ENCODE data around the gene PSMD8.

Gene PSMD8

DNA sequence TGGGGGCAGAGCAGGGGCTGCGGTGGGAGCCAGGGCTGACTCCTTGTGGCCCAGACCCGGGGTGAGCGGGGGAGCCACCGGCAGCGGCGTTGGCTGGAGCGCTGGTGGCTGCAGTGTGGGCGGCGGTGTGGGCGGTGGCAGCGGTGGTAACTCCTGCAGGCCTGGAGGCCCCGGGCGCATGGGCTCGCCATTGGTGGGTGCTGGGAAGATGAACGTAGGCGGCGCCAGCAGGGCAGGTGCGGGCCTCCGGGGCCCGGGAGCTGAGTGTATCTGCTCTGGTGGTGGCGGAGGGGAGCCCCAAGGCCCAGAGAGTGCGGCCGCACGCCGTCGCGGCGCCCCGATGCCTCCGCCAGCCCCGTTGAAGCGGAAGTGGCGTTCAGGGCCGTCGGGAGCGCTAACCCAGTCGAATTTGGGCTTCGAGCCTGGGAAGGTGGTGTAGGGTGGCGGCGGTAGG lies 11.5 kb downstream of the PSMD8 start:
- no peak for DNase-seq (ENCODE audit: low read depth, low spot score)

DNA sequence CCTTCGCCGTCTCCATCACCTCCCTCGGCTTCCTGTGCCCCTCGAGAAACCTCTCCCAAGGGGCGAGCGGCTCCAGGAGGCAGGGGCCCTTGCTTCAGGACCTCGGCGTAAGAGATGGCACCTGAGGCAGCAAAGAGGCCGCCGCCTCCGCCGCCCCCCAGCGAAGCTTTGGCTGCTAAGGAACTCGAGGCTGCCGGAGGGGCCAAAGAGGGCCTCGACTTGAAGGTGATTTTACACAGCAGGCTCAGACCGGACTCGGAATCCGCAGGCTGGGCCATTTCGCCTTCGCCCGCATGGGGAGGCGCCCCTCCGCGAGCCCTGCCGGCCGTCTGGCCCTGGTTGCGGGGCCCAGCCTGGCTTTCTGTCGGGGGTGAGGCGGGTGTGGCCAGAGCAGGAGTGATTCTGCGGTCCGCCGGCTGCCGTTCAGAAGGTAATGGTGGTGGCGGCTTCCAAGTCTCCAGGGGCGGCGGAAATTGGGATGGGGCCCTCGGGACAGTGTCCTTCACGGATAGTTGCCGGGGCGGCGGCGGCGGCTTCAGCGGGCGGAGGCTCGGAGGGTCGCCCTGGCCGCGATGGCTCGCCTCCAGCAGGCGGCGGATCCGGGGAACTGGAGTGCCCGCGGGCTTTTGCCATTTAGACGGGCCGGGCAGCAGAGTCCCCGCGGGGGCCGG lies 12.1 kb downstream of the PSMD8 start:
- H3K27ac ChIP-seq: no peak overlapping the region
- DNase-seq (ENCODE audit: low read depth, low spot score): no peak

More for the DNA sequence above, 11.5 kb downstream of the PSMD8 start:
- no peak overlapping the region for H3K27ac ChIP-seq

DNA sequence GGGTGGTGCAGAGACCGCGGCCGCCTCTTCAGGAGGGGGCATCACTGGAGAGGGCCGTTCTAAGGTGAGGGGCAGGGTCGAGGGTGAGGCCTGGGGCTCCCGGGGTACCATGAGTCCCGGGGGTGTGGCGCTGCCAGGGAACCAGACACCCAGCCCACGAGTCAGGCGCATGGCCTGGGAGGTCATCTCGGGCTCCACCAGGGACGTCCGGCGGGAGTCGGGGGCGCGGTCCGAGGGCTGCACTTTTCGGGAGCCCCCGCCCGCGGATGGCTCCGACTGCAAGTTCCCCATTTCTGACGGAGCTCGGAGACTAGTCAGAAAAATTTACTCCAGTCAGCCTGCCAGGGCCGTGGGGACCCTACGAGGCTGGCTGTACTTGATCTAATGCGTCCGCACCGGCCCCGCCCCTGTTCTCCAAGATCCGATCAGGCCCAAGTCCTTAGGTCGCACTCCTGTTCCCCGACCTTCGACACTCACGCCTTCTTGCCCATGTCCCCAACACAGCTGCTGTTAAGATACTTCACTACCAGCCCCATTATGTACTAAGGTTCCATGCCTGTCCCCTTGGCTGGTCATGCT lies 12.7 kb downstream of the PSMD8 start:
- H3K27ac ChIP-seq: peak overlapping the region; percentile 80
- DNase-seq (ENCODE audit: low read depth, low spot score): no peak

DNA sequence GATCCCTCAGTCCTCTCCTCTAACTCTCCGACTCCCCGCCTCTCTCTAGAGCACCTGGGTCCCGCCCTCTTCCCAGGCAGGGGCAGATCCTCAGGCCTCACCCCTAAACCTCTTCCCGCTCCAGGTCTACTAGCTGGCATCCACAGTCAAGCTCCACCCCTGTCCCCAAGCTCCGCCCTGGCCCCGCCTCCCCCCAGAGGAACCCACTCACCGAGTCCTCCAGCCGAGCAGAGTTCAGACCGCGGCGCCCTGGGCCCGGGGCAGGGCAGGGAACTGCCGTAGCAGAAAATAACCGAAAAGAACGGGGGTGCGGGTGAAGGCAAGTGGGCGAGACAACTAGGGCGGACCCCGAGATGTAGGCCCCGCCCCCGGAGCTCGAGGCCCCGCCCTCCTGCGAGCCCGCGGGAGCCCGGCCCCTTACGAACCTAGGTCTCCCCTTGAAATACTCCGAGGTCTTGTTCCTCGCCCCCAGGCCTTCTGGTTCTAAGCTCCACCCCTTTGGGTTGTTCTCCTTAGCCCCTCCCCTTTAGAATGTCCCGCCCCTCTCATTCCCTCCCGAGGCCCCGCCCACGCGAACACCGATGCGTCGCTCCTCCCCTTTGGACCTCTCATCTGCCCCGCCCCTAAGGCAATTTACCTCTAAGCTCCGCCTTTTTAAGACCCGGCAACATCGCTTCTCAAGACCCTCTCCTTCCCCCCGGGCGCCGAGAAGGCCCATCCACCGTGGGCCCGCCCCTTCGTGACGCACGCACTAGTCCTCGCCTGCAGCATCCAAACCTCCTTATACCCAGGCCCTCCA lies 13.4 kb downstream of the PSMD8 start, which contains the start of gene GGN:
Gene GGN, minus strand, starts transcription at position 485 of the 799 bp plus-strand sequence. CDS start 773 bp downstream, outside the sequence.
- H3K27ac ChIP-seq: peak within 1 kb of the TSS; percentile 80
- DNase-seq (ENCODE audit: low read depth, low spot score): peak; percentile 69

DNA sequence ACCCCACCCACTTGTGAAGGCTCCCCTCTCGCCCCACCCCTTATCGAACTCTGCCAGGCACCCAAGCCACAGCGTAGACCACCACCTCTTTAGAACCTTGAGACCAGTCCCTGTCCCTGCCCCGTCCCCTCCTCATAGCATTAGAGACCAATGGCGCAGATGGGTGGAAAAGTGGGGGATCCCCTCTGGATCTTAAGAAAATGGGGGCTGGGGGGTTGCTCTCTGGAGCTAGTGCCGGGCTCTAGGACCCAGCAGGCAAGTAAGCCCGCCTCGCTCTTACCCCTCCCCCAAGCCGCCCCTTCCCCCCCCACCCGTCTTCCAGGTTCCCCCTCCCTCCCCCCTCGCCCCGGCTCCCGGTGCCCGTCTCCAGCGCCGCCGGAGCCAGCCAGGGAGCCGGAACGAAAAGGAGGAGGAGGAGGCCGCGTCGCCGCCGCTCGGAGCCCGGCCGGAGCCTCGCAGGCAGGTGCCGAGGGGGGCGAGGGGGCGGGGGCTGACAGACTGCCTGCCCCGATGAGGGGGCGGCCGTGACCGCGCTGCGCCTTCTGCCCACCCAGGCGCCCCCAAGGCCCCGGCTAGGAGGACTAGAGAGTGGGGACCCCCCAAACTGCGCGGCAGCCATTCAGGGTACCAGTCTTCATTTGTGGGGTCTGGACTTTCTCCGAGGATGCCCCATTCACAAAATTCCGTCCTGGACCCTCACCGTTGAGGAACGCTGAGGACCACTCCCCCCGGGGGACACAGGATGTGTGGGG lies 14.2 kb downstream of the PSMD8 start, which contains the start of gene SPRED3:
Gene SPRED3, plus strand, starts transcription at position 349 of the 752 bp plus-strand sequence. CDS start 1,606 bp downstream, outside the sequence.
- peak within 1 kb of the TSS; percentile 80 for H3K27ac ChIP-seq
- no peak for DNase-seq (ENCODE audit: low read depth, low spot score)

DNA sequence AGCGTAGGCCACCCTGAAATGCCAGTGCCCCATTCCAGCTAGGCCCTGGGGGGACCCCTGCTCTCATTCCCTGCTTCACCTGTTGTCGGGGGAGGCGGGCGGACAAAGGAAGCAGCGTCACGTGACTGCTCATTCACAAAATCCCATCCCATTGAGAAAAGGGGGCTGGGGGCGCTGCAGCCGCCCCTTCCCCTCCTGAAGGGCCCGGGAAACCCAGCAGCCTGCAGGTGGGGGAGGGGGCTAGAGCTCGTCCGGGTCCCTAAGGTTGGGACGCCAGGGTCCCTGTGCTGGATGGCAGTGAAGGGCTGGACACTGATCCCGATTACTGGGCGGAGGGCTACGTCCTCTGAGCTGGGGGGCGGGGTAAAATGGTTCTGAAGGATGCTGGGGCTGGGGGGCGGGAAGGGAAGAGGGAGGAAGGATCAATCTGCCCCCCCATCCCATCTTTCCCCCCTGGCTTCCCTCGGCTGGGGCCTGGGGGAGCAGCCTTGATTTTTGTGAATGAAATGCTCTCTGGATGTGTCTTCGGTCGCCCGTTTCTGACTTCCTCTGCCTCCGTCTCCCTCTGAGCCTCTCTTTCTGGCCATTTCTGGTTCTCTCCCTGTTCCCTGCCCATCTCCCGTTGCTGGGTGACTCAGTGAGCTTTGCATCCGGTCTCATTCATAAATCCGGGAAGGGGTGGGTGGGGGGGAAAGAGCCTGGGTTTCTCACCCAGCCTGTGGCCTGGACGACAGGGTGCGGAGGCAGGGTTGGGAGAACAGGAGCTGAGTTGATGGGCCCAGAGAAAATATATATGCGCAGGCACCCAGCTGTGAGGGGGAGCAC lies 14.9 kb downstream of the PSMD8 start:
- no peak for DNase-seq (ENCODE audit: low read depth, low spot score)
- peak overlapping the region; percentile 80 for H3K27ac ChIP-seq

DNA sequence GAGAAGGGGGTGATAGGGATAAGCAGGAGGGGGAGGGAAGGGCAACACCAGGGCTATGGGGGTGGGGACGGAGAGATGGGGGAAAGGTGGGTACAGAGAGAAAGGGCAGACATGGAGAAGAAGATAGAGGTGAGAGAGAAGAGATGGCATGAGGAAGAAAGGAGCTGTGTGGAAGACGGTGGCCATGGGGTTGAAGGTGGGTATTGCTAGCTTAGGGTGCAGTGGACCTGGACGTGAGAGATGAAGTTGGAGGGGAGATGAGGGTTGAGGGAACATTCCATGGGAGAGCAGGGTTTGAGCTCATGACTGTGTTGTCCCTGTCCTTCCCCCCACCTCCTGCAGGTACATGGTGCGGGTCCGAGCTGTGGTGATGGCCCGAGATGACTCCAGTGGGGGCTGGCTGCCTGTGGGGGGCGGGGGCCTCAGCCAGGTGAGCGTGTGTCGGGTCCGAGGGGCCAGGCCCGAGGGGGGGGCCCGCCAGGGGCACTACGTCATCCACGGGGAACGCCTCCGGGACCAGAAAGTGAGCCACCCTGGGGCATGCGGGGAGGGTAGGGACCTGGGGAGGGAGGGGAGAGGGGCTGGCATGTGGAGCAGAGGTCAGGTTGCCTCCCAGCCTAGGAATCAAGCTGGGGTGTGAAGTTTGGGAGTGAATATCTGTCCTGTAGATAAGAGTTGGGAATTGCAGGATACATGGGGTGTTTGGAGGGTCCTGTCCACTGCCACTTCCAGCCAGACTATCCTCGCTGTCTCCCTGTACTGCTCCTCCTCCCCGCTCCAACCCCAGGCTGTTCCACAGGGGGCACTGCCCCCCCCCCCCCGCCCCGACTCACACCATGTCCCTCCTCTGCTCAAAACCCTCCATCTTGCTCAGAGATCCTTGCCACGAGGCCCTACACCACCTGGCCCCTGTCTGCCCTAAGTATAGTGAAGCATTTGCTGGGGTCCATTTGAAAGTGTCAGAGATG lies 15.9 kb downstream of the PSMD8 start:
- H3K27ac ChIP-seq: peak overlapping the region; percentile 80
- DNase-seq (ENCODE audit: low read depth, low spot score): no peak

DNA sequence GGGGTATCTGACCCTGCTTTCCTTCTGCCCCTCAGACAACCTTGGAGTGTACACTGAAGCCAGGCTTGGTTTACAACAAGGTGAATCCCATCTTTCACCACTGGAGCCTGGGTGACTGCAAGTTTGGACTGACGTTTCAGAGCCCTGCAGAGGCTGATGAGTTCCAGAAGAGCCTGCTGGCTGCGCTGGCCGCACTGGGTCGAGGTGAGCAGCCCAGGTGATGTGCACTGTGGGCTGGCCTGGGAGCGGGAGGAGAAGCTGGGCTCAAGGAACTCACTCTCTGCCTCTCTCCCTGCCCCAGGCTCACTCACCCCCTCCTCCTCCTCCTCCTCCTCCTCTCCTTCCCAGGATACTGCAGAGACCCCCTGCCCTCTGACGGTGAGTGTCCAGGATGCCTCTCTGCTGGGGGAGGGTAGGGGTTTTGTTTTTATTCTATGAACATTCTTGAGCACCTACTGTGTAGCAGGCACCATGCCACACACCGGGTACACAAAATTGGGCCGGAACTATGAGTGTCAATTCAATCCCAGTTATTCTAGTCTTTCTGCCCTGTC lies 17.6 kb downstream of the PSMD8 start:
- no peak for DNase-seq (ENCODE audit: low read depth, low spot score)
- H3K27ac ChIP-seq: no peak overlapping the region

DNA sequence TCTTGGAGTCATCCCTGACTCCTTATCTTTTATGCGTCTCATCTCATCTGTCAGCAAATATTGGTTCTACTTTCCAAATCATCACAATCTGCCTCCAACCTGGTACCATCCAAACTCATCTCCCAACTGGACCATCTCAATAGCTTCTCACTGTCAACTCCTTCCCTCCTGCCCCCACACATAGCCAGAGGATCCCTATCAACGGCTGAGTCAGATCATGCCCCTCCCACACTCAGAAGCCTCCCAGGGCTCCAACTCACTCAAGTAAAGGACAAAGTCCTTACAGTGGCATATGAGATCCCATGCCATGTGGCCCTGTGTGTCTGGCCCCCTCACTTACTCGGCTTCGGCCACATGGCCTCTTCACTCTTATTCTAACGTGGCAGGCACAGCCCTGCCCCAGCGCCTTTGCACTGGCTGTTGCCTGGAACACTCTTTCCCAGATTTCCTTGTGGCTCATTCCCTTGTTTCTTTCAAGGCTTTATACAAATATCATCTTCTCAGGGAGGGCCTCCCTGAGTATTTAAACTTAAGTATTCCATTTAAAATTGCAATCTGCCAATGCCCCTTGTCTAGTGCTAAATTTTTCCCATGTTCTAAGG lies 18.4 kb downstream of the PSMD8 start:
- no peak overlapping the region for H3K27ac ChIP-seq
- DNase-seq (ENCODE audit: low read depth, low spot score): no peak

DNA sequence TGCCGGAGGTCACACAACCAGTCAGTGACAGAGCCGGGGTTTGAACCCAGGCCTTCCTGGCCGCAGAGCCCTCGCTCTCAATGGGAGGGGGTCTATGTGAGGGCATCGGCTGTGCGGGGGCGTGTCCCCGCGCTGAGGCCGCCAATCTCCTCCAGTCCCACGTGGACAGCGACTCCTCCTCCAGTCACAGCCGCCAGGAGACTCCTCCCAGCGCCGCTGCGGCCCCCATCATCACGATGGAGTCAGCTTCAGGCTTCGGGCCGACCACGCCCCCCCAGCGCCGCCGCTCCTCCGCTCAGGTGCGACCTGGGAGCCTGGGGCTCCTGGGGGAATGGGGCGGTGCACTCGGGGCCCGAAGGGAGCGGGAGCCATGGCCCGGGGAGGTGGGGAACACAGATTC lies 20.1 kb downstream of the PSMD8 start:
- H3K27ac ChIP-seq: no peak overlapping the region
- DNase-seq (ENCODE audit: low read depth, low spot score): no peak

DNA sequence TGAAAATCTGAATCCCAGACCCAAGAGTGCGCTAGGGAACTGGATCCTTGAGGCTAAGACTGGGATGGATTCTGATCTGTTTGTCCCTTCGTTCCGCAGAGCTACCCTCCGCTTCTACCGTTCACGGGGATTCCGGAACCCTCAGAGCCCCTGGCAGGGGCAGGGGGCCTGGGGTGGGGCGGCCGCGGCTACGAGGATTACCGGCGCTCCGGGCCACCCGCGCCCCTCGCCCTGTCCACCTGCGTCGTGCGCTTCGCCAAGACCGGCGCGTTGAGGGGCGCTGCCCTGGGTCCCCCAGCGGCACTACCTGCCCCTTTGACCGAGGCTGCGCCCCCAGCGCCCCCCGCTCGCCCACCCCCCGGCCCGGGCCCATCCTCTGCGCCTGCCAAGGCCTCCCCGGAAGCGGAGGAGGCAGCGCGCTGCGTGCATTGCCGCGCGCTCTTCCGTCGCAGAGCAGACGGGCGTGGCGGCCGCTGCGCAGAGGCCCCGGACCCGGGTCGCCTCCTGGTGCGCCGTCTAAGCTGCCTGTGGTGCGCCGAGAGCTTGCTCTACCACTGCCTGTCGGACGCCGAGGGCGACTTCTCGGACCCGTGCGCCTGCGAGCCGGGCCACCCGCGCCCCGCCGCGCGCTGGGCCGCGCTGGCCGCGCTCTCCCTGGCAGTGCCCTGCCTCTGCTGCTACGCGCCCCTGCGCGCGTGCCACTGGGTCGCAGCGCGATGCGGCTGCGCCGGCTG lies 21.2 kb downstream of the PSMD8 start:
- DNase-seq (ENCODE audit: low read depth, low spot score): no peak
- no peak overlapping the region for H3K27ac ChIP-seq

DNA sequence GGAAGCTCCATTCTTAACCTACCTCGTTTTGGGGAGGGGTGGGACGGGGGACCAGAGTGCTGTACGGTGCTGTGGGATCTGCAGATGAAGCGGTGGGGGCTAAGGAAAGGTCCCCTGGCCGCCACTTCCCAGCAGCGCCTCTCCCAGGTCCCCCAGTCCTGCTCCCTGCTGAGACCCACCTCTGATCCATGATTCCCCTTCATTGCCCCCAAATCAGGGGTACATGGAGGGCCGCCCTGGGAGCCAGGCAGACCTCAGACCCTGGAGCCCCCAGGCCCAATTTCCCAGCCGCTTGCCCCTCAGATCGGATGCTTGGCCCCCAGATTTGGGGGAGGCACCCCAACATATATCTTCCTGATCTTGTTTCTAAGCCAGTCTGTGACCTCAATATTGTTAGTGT lies 24.7 kb downstream of the PSMD8 start:
- no peak for DNase-seq (ENCODE audit: low read depth, low spot score)
- H3K27ac ChIP-seq: no peak overlapping the region

DNA sequence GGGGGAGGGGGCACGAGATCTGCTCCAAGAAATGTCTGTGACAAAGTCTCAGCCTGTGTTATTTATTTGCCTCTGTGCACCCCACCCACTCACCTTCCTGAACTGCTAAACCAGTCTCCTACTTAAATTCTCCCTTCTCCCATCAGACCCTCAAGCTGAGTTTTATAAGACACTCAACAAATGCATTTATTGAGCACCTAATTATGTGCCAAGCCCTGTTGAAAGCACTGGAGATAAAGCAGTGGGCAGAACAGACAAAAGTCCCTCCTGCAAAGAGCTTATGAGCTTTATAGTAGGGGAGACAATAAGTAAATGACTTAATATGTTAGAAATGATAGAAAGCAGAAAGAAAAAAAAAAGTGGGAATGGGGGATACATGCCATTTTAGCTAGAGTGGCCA lies 25.2 kb downstream of the PSMD8 start:
- no peak for DNase-seq (ENCODE audit: low read depth, low spot score)
- H3K27ac ChIP-seq: no peak overlapping the region

DNA sequence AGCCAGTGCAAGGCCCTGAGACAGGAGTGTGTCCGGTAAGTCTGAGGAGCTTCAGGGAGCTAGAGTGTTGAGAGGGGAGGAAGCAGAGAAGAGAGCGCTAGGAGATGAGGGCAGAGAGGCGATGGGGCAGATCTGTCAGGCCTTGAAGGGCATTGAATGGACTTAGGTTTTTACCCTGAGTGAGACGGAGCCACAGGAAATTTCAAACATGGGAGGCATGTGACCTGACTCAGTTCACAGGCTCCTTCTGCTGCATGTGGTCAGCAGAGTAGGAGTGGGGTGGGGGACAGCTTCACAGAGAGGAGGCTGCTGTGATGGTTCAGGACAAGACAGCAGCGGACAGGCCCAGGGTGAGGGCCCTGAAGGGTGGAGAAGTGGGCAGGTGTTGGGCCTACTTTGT lies 26.0 kb downstream of the PSMD8 start:
- DNase-seq (ENCODE audit: low read depth, low spot score): no peak
- no peak overlapping the region for H3K27ac ChIP-seq

DNA sequence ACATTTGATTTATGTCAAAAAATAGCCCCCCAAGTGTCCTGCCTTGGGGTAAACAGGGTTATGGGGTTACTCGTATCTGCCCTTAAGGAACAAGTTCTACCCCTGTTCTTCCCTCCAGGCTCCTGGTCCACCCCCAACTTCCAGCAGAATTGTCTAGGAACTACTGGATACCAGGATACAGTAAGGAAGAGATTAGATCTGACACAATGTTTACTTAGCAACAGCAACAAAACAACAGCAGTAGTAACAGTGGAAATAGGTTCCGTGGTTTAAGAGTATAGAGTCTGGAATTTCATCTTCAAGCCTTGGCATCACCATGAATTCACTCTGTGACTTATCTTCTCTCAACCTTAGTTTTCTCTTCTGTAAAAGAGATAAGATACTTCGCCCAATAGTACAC lies 26.8 kb downstream of the PSMD8 start:
- DNase-seq (ENCODE audit: low read depth, low spot score): no peak
- H3K27ac ChIP-seq: no peak overlapping the region

DNA sequence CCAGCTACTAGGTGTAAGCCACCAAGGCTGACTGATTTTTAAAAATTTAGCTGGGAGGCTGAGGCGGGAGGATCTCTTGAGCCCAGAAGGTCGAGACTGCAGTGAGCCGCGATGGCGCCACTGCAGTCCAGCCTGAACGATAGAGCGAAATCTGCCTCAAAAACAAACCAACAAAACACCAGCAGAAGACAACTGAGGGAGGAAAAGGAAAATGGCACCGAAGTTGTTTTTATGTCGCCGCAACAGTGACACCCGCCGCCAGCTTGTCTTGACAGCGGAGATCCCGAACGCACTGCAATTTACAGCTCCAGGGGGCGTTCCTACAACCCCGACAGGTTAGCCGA lies 28.2 kb downstream of the PSMD8 start:
- no peak overlapping the region for H3K27ac ChIP-seq
- DNase-seq (ENCODE audit: low read depth, low spot score): no peak

DNA sequence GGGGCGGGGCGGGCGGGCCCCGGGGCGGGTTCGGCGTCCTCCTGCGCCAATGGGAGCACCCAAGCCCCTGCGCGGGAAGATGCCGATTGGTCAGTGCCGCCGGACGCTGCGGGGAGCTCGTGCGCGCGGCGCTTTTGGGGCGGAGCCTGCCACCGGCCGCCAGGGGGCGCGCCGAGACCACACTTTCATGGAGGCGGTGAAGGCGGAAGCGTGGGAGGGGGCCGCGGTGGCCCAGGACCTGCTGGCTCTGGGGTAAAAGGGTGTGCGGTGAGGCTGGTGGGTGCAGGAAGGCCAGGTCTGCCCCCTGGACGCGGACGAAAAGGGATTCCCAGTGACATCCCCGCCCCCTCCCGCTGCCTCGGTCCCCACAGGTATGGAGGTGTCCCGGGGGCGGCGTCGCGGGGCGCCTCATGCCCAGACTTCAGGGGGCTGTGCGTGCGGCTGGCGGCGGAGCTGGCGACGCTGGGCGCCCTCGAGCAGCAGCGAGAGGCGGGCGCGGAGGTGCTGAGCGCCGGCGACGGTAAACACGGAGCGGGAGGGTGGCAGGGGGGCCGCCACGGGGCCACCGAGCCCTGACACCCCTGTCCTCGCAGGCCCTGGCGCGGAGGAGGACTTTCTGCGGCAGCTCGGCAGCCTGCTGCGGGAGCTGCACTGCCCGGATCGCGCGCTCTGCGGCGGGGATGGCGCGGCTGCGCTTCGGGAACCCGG lies 28.8 kb downstream of the PSMD8 start, which contains the start of gene FAM98C:
Gene FAM98C, plus strand, starts transcription at position 127 of the 708 bp plus-strand sequence. Its CDS starts 61 bp downstream, at position 188.
- peak within 1 kb of the TSS; percentile 20 for H3K27ac ChIP-seq
- peak; percentile 80 for DNase-seq (ENCODE audit: low read depth, low spot score)

Measured in epithelial cell of prostate (primary cell).